GM19238 (cell line): ENCODE measurements around the gene AXDND1.
"Not testable (repeated sequence)": the region's sequence is repeated elsewhere in the genome, so short reads cannot be mapped to it uniquely, and the experiment has no call there.

Experiments
- DNase-seq: peaks from one replicate; pipeline ENCODE4 v3.0.0; 2011; ENCODE audit warnings: low spot score; ENCODE audit not compliant: insufficient read length

AXDND1 gene

GRCh38 chr1:179365342-179366092 lies at the start of gene AXDND1:
Gene AXDND1, plus strand, starts transcription at chr1:179365971. Its CDS starts 539 bp downstream, at chr1:179366510.
- DNase-seq: peak; percentile 68

- DNase-seq: no peak
Measured at GRCh38 chr1:179318491-179318890, 47.3 kb upstream of the AXDND1 start.

GRCh38 chr1:179321533-179322216 lies 44.1 kb upstream of the AXDND1 start:
- DNase-seq: no peak

GRCh38 chr1:179322557-179322956 lies 43.2 kb upstream of the AXDND1 start:
- no peak for DNase-seq

DNA sequence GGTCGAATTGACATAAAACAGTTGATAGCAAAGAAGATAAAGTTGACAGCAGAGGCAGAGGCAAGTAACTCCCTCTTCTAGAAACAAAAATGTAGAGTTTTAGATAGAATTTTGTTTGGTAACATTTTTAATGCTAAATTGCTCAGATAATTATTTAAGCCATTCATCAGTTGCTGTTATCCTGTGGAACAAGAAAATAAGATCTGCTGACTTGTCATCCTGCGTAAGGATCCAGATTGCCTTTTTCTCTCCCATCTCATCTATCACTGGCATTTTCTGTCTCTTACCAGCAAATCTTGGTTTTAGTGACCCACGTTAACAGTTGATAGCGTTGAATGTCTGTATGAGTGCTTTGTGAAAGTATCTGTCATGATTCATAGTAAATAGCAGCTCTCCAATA lies 42.3 kb upstream of the AXDND1 start:
- no peak for DNase-seq

DNA sequence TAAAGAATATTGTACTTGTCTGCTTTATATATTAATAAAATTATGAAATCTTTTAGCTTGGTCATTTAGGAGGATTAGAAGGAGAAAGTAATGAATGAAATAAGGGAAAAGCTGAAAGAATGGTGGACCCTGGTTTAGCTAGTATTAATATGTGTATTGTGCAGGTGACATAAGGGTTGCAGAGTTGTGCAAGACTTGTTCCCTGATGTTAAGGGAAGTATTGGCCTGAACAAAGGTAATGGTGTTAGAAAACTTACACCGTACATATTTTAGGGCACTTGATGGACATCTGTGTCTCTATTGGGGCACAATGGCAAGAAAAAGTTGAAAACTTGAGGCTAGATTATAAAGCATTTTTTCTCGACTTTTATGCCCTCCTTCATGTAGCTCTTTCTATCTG lies 39.9 kb upstream of the AXDND1 start:
- no peak for DNase-seq

DNA sequence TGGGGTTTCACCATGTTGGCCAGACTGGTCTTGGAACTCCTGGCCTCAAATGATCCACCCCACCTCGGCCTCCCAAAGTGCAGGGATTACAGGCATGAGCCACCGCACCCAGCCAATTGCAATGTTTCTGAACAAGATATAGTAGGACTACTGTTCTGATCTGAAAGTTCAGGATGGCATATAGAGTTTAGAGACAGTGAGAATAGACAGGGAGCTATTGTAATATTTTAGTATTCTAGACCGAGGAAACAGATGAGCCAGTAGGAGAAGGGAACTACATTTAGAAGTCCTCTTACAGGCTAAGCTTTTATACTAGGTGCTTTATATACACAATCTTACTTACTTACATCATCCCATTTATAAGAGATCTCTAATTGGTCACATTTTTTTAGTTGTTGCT lies 39.0 kb upstream of the AXDND1 start:
- no peak for DNase-seq

DNA sequence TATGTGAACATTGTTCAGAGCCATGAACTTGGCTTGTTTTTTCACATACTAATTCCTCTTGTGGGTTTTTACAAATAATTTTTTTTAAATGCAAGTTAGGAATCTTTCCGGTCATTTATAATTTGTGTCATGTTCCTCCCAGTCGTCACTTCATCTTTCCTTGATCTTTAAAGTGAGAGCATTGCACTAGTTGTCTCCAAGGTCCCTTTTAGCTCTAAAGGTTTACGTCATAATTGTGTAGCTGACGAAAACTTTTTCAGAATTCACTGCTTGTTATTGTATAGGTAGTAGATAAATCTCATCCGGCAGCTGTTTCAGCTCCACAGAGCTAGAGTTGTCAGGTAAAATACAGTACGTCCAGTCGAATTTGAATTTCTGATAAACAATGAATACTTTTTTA lies 38.6 kb upstream of the AXDND1 start:
- DNase-seq: no peak

DNA sequence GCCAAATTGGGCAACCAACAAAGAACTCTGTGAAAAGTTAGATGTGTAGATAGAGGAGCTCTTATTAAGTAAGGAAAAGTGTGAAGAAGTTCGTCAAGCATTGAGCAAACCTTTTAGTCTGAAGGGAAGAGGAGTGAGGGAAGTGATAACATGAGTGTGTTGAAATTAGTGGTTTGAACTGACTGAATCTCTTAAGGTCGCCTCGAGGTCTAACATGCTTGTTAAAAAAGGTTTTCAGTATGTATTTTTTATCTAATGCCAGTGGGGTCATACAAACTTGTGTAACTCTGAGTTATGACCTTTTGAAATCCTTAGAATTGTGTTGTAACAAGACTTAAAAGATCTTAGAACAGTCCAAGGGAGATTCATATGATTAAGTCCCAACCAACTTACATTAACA lies 38.1 kb upstream of the AXDND1 start:
- no peak for DNase-seq

DNA sequence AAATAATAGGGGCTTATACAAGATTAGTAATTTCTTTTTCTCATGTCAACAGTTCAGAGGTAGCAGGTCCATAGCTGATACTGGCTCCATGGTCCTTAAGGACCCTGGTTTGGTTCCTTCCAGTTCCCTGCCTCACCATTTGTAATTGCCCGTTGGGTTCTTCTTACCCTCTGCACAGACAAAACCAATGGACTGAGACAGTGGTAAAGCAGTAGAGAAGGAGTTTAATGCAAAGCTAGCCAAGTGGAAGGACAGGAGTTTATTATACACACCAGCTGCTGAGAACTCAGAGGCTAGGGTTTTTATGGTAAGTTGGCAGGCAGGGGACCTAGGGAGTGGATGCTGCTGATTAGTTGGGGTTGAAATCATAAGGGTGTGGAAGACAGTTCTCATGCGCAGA lies 35.9 kb upstream of the AXDND1 start:
- no peak for DNase-seq

GRCh38 chr1:179334440-179334839 lies 31.3 kb upstream of the AXDND1 start:
- no peak for DNase-seq

- no peak for DNase-seq
Measured at GRCh38 chr1:179337288-179337687, 28.5 kb upstream of the AXDND1 start.

DNA sequence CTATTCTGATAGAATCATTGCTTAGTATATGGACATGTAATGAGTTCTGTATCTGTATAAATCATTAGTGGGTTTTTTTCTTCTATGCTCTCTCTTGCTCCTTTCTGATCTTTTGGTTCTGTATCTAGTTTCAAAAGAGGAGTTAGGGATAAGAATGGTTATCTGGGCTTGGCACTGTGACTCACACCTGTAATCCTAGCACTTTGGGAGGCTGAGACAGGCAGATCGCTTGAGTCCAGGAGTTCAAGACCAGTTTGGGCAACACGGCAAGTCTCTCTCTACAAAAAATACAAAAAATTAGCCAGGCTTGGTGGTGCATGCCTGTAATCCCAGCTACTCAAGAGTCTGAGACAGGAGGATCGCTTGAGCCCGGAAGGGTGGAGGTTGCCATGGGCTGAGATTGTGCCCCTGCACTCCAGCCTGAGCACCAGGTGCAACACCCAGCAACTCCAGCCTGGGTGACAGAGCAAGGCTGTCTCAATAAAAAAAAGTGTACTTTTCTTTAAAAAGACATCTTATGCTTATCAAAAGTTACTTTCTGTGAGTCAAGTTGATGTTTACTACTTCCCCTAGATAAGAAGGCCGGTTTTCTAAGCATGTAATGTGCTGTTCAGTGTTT lies 27.7 kb upstream of the AXDND1 start:
- no peak for DNase-seq

DNA sequence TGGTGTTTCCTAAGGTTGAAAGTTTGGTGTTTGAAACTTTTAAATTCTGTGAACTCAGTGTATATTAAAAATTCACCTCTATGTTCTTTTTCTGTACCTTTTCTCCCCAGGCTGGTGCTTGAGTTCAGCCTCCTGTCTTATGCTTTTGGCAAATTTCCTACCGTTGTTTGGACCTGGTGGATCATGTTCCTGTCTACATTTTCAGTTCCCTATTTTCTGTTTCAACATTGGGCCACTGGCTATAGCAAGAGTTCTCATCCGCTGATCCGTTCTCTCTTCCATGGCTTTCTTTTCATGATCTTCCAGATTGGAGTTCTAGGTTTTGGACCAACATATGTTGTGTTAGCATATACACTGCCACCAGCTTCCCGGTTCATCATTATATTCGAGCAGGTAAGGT lies 24.9 kb upstream of the AXDND1 start:
- DNase-seq: no peak

DNA sequence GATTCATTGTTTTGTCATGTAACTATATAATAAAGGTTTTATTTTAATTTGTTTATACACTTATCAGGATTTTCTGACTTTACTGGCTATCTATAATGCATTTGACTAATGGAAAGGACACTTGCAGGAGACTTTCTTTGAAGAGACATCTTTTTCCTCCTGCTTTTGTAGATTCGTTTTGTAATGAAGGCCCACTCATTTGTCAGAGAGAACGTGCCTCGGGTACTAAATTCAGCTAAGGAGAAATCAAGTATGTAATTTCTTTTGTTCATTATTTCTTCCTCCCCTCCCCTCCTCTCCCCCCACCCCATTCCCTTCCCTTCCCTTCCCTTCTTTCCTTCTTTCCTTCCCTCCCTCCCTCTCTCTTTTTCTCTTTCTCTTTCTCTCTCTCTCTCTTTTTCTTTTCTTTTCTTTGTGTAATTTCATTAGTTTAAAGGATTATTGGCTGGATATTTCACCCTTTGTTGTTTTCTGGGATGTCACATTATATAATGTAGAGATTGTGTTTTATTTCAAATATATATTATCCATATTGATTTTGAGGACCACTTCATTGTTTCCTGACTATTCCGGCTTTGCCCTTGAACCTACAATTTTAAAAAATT lies 23.7 kb upstream of the AXDND1 start:
- DNase-seq: no peak

DNA sequence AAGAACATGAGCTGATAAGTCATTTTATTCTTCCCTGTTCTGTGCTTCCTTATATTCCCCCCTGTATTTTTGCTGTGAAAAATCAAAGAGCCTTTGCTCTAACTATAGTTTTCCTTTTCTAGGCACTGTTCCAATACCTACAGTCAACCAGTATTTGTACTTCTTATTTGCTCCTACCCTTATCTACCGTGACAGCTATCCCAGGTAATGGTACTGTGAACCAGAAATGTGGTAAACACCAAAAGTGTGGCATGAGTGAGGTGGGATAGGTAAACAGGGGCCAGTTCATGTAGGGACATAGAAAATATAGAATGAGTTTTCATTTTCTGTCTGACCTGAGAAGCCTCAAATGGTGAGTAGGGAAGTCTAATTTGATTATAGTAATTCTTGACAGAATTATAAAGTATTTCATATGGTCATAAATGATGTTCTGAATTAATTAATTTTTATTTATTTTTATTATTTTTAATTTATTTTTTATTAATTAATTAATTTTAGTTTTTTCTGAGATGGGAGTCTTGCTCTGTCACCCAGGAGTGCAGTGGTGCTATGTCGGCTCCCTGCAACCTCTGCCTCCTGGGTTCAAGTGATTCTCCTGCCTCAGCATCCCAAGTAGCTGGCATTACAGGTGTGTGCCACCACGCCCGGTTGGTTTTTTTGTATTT lies 22.9 kb upstream of the AXDND1 start:
- no peak for DNase-seq

DNA sequence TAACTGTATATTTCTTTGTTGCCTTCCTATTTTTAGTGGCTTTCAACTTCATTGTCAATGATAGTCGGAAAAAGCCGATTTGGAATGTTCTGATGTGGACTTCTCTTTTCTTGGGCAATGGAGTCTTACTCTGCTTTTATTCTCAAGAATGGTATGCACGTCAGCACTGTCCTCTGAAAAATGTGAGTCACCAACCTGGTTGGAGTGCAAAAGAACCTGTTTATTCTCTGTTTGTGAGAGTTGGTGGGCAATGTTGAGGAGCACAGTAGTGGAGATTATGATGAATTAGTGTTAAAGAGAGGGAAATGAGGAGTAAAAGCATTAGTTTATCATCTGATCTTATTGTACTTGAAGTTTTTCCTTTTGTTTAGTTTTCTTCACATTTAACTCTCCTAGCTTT lies 14.5 kb upstream of the AXDND1 start:
- DNase-seq: no peak

GRCh38 chr1:179352236-179352635 lies 13.5 kb upstream of the AXDND1 start:
- no peak for DNase-seq

- no peak for DNase-seq
Measured at GRCh38 chr1:179353546-179353945, 12.2 kb upstream of the AXDND1 start.

DNA sequence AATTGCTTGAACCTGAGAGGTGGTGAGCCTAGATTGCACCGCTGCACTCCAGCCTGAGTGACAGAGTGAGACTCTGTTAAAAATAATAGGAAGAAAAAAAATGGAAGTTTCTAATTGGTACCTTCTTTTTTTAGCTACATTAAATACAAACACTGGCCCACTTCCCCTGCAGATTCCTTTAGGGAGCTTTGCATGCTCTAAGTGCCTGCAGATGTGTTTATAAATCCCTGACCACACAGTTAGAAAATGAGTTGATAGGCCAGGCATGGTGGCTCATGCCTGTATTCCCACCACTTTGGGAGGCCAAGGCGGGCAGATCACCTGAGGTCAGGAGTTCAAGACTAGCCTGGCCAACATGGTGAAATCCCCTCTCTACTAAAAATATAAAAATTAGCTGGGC lies 4.1 kb upstream of the AXDND1 start:
- DNase-seq: not testable (repeated sequence)

GRCh38 chr1:179366093-179366800 lies 476 bp downstream of the AXDND1 start:
- no peak for DNase-seq
